SK-N-SH (cell line): ENCODE data around the gene FNDC3B. TPM values are rescaled to one million over a fixed set of nuclear protein-coding genes. Genes with fewer than 3 reads are reported as not detected.

Experiments used
- CTCF ChIA-PET: fragments of 300-600, 350-600 bp; formaldehyde crosslinking; extraction: SDS; loops from one replicate; lab custom pipeline; 2021; lab: Yijun Ruan, JAX
- POLR2A ChIA-PET: fragments of 350-600 bp; sonication (Branson Sonifier 250); formaldehyde crosslinking; extraction: SDS; loops from one replicate; lab custom pipeline; 2020; ENCODE audit warnings: antibody characterized with exemption, inconsistent platforms; lab: Yijun Ruan, JAX
- DNase-seq: peaks from one replicate; pipeline ENCODE4 v3.0.0; 2012
- H2AFZ ChIP-seq: fragments of 200-600 bp; sonication (generic); 2 replicates; pipeline ENCODE4 v1.8.1; 2016; ENCODE audit warnings: antibody characterized with exemption, mild to moderate bottlenecking, low read depth
- H3F3A ChIP-seq: fragments of 200-600 bp; sonication (generic); replicated peaks from 2 replicates; pipeline ENCODE3; 2016; ENCODE audit warnings: antibody characterized with exemption, mild to moderate bottlenecking; ENCODE audit not compliant: insufficient read depth
- H3K27ac ChIP-seq, 2 experiments: fragments of 200-500 bp in 1 of 2; fragments of 200-600 bp in 1 of 2; sonication (Bioruptor generic) in 1 of 2; sonication (generic), shearing (Covaris generic) in 1 of 2; 2 replicates each; pipeline versions ENCODE4 v1.5.1 to v1.6.1; 2014 to 2016; ENCODE audit warnings: low read depth in 2 of 2, inconsistent platforms in 1 of 2, low read length in 1 of 2, mild to moderate bottlenecking in 1 of 2, mixed read lengths in 1 of 2
- H3K27me3 ChIP-seq: fragments of 200-600 bp; sonication (generic), shearing (Covaris generic); 2 replicates; pipeline ENCODE4 v1.6.1; 2016; ENCODE audit warnings: mixed run types; ENCODE audit not compliant: insufficient read depth
- H3K36me3 ChIP-seq, 2 experiments: fragments of 200-500 bp in 1 of 2; fragments of 200-600 bp in 1 of 2; sonication (Bioruptor generic) in 1 of 2; sonication (generic) in 1 of 2; replicated peaks in 1 of 2; 2 replicates each; pipeline versions ENCODE3 to v1.5.1; 2014 to 2016; ENCODE audit warnings: low read length in 1 of 2, mild to moderate bottlenecking in 1 of 2; ENCODE audit not compliant: insufficient read depth in 2 of 2, control insufficient read depth in 1 of 2
- H3K4me1 ChIP-seq, 2 experiments: fragments of 200-500 bp in 1 of 2; fragments of 200-600 bp in 1 of 2; sonication (Bioruptor generic) in 1 of 2; sonication (generic), shearing (Covaris generic) in 1 of 2; 2 replicates each; pipeline versions ENCODE4 v1.5.1 to v1.6.1; 2014 to 2016; ENCODE audit warnings: low read depth in 1 of 2, low read length in 1 of 2, mixed run types in 1 of 2; ENCODE audit not compliant: insufficient read depth in 2 of 2, control insufficient read depth in 1 of 2
- H3K4me2 ChIP-seq: fragments of 200-600 bp; sonication (generic), shearing (Covaris generic); 2 replicates; pipeline ENCODE4 v1.6.1; 2017; ENCODE audit warnings: mixed run types
- H3K4me3 ChIP-seq, 2 experiments: fragments of 200-500 bp in 1 of 2; fragments of 200-600 bp in 1 of 2; sonication (Bioruptor generic) in 1 of 2; sonication (generic), shearing (Covaris generic) in 1 of 2; 2 replicates each; pipeline versions ENCODE4 v1.5.1 to v1.8.1; 2014 to 2016; ENCODE audit warnings: low read depth in 2 of 2, inconsistent platforms in 1 of 2, low read length in 1 of 2, mild to moderate bottlenecking in 1 of 2, mixed read lengths in 1 of 2, moderate library complexity in 1 of 2
- H3K79me2 ChIP-seq: fragments of 200-600 bp; sonication (generic); 2 replicates; pipeline ENCODE4 v1.8.1; 2017; ENCODE audit warnings: mild to moderate bottlenecking; ENCODE audit not compliant: insufficient read depth
- H3K9ac ChIP-seq: fragments of 200-600 bp; sonication (generic); 2 replicates; pipeline ENCODE4 v1.6.1; 2017; ENCODE audit warnings: mixed run types
- H3K9me2 ChIP-seq: fragments of 200-600 bp; sonication (generic); 2 replicates; pipeline ENCODE4 v1.6.1; 2017; ENCODE audit warnings: mixed run types
- H3K9me3 ChIP-seq: fragments of 200-600 bp; sonication (generic); 2 replicates; pipeline ENCODE4 v1.6.1; 2017; ENCODE audit warnings: mixed run types, mild to moderate bottlenecking, moderate library complexity
- H4K20me1 ChIP-seq: fragments of 200-600 bp; sonication (generic); 2 replicates; pipeline ENCODE4 v1.6.1; 2017; ENCODE audit warnings: mild to moderate bottlenecking, mixed run types; ENCODE audit not compliant: insufficient read depth
- CTCF ChIP-seq: fragments of 200-600 bp; sonication (generic); IDR thresholded peaks from 2 replicates; pipeline ENCODE4 v1.6.1; 2017; ENCODE audit warnings: antibody characterized with exemption, mild to moderate bottlenecking, moderate library complexity
- IRF3 ChIP-seq: fragments of 150-350 bp; IDR thresholded peaks from 2 replicates; pipeline ENCODE4 v1.6.1; 2016; ENCODE audit warnings: mild to moderate bottlenecking, low read depth, low read length
- MEF2A ChIP-seq: IDR thresholded peaks from 2 replicates; pipeline ENCODE4 v1.4.0; 2012; ENCODE audit warnings: low read depth, borderline replicate concordance
- NRF1 ChIP-seq: IDR thresholded peaks from 2 replicates; pipeline ENCODE4 v1.6.1; 2012; ENCODE audit warnings: low read depth, mild to moderate bottlenecking, low read length
- REST ChIP-seq: IDR thresholded peaks from 2 replicates; pipeline ENCODE4 v1.6.1; 2012; ENCODE audit warnings: mild to moderate bottlenecking, low read depth, low read length, moderate library complexity
- SMC3 ChIP-seq: IDR thresholded peaks from 2 replicates; pipeline ENCODE4 v1.6.1; 2012; ENCODE audit warnings: low read depth, low read length, improper control_type of control experiment
- TAF1 ChIP-seq: IDR thresholded peaks from 2 replicates; pipeline ENCODE4 v1.6.1; 2012; ENCODE audit warnings: low read depth, mild to moderate bottlenecking, low read length, moderate library complexity, borderline replicate concordance
- TCF12 ChIP-seq: IDR thresholded peaks from 2 replicates; pipeline ENCODE4 v1.4.0; 2012
- USF1 ChIP-seq: IDR thresholded peaks from 2 replicates; pipeline ENCODE4 v1.4.0; 2012; ENCODE audit warnings: low read depth, borderline replicate concordance
- YY1 ChIP-seq: IDR thresholded peaks from 2 replicates; pipeline ENCODE4 v1.4.0; 2012; ENCODE audit warnings: low read depth, mild to moderate bottlenecking
- ZBTB33 ChIP-seq: IDR thresholded peaks from 2 replicates; pipeline ENCODE4 v1.4.0; 2012; ENCODE audit warnings: low read depth, borderline replicate concordance
- WGBS: methylation state at CpG from one replicate; pipeline ENCODE4 v1.1.6; 2017; ENCODE audit warnings: low lambda C conversion rate; 5-methylcytosine and 5-hydroxymethylcytosine counted together
- polyA plus RNA-seq, 3 experiments: library from polyadenylated mRNA; depleted of rRNA; stranded (reverse); fragments of >200 nt; gene quantifications; 2 replicates each; pipeline ENCODE4 v1.2.3, GENCODE V29; 2012

The FNDC3B gene
- polyA plus RNA-seq, 1 of the 3 experiments (the other 2 are of a cell fraction): 10.4 TPM

GRCh38 chr3:172387728-172388127 is 348.4 kb downstream of the FNDC3B start:
- no peak overlapping the region for H2AFZ ChIP-seq
- no peak for TF ChIP-seq IRF3
- TF ChIP-seq YY1: no peak
- no peak for TF ChIP-seq USF1
- TF ChIP-seq REST: no peak
- ChIA-PET POLR2A (no interaction called here), CTCF (no interaction called here)
- H3K36me3 ChIP-seq: peaks cover 2 to 12% of the 10 kb centered on the region in 2 experiments
- peaks cover 9% of the 10 kb centered on the region for H3F3A ChIP-seq
- H3K9me3 ChIP-seq: no peaks in the 10 kb centered on the region
- no peak overlapping the region for H3K4me3 ChIP-seq
- no peak for DNase-seq
- no peak overlapping the region for H3K27ac ChIP-seq
- H3K4me1 ChIP-seq: peaks cover 2 to 4% of the 10 kb centered on the region in 2 experiments; a peak in 3 of 4 replicates
- peaks cover 8% of the 10 kb centered on the region; the same call in 1 of the 2 replicates for H4K20me1 ChIP-seq
- no peaks in the 10 kb centered on the region for H3K27me3 ChIP-seq
- WGBS: 96% methylated on average over 2 of the region's 4 CpGs
- peaks cover 27% of the 10 kb centered on the region for H3K79me2 ChIP-seq
- no peak overlapping the region for H3K4me2 ChIP-seq
- H3K9ac ChIP-seq: no peak overlapping the region
- no peaks in the 10 kb centered on the region for H3K9me2 ChIP-seq

GRCh38 chr3:172388412-172389078 is 349.2 kb downstream of the FNDC3B start:
- DNase-seq: no peak
- H3K79me2 ChIP-seq: peaks cover 22% of the 10 kb centered on the region
- 83% methylated on average over 10 of the region's 10 CpGs for WGBS
- H3K4me1 ChIP-seq: peaks cover 2 to 4% of the 10 kb centered on the region in 2 experiments; a peak in 3 of 4 replicates
- POLR2A ChIA-PET: no interaction called here
- H3K9me3 ChIP-seq: no peaks in the 10 kb centered on the region
- peaks cover 8% of the 10 kb centered on the region; the same call in 1 of the 2 replicates for H4K20me1 ChIP-seq
- H3K9ac ChIP-seq: no peak overlapping the region
- peaks cover 0 to 14% of the 10 kb centered on the region in 2 experiments for H3K36me3 ChIP-seq
- H3K27me3 ChIP-seq: no peaks in the 10 kb centered on the region
- no peak overlapping the region for H3K4me2 ChIP-seq
- no peak overlapping the region for H3K27ac ChIP-seq
- H2AFZ ChIP-seq: no peak overlapping the region
- no peaks in the 10 kb centered on the region for H3K9me2 ChIP-seq
- H3F3A ChIP-seq: peaks cover 9% of the 10 kb centered on the region
- no peak overlapping the region for H3K4me3 ChIP-seq
- CTCF ChIA-PET: no interaction called here
- TF ChIP-seq YY1 (no peak), NRF1 (no peak), SMC3 (no peak), CTCF (no peak), TAF1 (no peak), MEF2A (no peak), ZBTB33 (no peak), TCF12 (no peak), REST (no peak)
